NCI-H1417 (cell line): Measurements from ENCODE around the gene MMP24OS.

Experiments used
- DNase-seq, 3 experiments: peaks; one replicate each; lab custom pipeline; 2025; lab: John Stamatoyannopoulos, UW

The MMP24OS gene

DNA sequence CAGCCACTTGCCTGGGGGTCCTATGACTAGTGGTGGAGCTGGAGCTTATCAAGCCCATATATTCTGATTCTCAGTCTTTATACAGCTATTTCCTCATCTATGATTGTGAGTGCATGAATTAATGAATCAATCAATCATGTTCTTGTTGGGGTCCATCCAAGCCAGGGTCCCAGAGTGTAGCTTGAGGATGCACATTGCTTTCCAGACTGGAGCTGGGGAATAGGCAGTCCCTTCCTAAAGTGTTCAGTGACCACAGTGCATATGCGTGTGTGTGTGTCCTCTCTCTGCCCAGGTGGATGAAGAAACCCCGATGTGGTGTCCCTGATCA, 26.3 kb downstream of the MMP24OS start:
- no peak for DNase-seq

DNA sequence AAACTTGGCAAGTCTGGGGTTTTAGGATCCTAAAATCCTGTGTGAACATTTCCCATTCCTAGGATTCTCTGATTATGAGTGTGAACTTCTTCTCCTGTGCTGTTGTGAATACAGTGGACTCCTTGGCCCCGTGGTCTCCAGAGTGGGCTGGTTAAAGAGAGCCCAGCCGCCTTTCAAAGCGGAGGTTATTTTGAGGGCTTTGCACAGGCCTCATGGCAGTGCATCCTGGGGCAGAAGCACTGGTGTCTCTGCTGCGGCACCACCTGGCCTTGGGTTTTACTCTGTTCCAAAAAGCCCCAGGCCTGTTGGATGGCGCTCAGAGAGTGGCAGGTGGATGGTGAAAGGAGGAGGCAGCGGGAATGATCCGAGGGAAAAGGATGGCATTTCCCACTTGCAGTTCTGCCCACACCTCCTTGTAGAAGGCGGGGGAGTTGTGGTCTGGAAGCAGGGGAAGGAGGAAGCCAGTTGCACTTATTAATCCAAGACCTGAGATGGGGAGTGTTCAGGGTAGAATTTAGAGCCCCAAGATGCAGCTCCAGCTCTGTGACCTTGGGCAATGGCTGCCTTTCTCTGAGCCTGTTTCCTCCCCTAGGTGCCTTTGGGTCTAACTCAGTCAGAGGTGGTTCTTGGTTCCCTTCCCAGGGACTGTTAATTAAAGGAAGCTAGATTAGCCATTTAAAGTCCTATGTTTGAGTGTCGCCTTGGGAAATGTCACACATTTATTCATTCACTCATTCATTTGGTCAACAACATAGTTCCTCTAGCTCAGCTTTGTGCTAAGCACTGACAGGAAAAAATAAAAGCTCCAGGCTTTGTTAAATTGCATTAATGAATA, 29.1 kb downstream of the MMP24OS start:
- DNase-seq: no peak

DNA sequence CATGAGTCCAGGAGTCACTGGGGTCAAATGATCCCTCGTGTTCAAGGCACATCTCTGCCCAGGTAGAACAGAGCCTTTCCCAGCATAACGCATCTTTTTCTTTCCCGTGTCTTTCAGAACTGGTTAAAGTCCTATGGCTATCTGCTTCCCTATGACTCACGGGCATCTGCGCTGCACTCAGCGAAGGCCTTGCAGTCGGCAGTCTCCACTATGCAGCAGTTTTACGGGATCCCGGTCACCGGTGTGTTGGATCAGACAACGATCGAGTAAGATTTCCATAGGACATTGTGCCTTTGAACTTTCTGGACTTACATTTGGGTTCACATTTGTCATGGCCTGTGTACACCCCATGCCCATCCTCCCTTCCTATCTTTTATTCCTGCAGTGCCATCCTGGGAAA, 31.2 kb downstream of the MMP24OS start:
- no peak for DNase-seq

DNA sequence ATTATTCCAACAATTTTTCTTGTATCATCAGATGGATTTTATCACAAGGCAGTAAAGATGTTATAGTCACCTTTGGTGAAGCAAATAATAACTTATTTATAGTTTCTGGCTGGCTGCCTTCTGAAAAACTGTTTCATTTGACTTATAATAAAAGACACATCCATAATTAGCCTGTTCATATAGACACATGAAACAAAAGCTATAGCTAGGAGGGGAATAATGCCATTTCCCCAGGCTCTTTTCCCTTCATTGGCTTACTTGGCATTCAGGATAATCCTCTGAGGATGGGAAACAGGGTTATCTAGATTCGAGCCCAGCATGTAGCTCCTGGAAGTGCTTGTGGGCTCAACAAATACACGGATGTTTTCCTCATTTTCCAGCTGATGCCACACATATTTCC, 33.9 kb downstream of the MMP24OS start:
- peak in 1 of 3 experiments; percentile 53 for DNase-seq

DNA sequence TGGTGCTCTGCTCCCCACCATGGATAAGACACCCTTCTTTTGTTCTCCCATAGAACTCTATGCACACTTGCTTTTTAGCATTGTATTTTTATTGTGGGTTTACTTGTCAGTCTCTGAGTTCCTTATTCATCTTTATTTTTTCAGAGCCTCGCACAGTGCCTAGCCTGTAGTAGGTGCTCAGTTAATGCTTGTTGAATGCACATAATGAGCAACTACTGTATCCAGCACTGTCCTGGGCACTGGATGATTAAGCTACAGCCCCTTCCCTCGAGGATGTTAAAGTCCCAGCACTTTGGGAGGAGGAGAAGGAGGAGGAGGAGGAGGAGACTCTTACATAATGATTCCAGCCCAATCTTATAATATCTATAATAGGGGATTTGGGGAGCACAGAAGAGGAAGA, 34.6 kb downstream of the MMP24OS start:
- no peak for DNase-seq

DNA sequence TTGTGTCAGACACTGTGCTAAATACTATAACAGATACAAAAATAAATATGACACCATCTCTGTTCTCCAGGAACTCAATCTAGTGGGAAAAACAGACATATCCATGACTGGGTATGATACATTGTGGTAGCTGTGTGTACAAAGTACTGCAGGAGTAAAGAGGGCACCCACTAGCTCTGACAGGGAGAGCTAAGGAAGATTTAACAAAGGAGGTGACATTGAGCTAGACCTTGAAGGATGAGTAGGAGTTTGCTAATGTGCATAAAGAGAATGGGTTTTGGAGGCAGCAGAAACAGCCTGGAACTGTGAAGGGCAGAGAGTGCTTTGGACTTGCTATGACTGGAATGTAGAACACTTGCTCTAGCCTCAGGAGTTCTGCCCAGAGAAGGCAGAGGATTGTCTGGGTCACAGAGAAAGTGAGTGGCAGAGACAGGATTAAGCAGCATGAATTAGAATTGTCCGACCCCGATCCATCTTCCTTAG, 37.1 kb downstream of the MMP24OS start:
- no peak for DNase-seq

DNA sequence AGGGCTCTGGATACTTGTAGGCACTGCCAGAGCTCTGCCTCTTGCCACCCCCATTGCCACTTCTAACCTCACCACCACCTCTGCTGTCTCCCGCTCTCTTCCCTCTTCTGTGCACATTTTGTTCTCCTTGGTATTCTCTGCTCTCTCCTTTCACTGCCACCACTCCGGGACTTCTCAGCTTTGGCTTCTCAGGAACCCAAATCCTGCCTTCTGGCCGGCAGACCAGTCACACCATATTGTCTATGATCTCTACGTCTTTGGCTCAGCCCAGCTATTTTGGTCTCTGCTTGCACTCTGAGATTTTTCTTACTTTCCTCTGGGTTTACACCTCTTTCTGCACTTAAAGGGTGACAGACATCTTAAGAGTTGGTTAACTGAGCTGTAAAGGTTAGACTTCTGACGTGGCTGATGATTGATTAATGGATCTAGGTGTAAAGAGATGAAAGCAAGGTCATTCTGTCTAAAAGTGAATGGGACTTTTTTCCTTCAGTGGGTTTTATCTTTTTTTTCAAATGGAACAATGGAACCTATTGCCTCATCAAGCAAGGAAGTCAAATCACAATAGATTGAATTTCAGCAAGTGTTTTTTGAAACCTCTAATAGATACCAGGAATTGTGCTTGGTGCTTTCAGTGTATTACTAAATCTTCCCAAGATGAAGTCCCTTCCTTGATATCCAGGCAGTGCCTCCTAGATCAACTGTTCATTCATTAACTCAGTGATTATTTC, 37.7 kb downstream of the MMP24OS start:
- DNase-seq: no peak

DNA sequence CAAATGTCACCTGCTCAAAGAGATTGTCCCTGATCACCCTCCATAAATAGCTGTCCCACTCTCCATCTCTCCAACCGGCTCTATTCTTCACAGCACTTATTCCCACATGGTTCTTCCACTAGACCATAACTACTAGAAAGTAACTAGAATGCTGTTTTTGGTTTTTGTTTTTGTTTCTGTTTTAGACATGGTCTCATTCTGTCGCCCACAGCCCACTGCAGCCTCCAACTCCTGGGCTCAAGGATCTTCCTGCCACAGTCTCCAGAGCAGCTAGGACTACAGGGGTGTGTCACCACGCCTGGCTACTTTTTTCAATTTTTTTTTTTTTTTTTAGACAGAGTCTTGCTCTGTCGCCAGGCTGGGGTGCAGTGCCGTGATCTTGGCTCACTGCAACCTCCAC, 39.2 kb downstream of the MMP24OS start:
- DNase-seq: no peak

DNA sequence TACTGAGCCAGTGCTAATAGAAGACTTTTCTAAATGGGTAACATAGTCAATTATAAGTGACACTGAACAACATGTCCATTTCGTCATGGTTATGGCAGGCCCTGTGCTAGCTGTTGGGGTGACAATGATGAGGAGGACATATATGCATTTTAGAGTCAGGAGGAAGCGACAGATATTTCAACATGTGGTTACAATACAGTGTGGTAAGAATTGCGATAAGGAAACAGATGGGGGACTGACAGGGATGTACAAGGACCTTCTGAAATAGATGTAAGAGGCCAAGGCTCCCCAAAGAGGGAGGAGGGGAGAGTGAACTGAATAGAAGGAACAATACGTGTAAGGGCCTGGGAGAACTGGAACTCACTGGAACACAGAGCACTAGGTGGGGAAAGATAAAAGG, 39.8 kb downstream of the MMP24OS start:
- DNase-seq: no peak

DNA sequence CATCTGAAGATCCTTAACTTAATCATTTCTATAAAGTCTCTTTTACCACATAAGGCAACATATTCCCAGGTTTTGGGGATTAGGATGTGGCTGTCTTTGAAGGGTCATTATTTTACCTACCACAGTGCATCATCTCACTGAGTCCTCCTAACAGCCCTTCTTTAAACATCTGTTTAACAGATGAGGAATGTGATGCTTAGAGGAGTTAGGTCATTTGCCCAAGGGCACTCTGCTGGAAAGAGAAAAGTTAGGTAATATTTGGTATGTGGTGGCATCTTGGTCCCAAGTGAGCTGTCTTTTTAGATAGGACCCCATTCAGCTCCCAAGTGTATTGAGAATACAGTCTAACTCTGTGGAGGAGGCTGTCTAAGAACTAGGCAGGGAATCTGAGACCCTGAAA, 40.4 kb downstream of the MMP24OS start:
- no peak for DNase-seq

DNA sequence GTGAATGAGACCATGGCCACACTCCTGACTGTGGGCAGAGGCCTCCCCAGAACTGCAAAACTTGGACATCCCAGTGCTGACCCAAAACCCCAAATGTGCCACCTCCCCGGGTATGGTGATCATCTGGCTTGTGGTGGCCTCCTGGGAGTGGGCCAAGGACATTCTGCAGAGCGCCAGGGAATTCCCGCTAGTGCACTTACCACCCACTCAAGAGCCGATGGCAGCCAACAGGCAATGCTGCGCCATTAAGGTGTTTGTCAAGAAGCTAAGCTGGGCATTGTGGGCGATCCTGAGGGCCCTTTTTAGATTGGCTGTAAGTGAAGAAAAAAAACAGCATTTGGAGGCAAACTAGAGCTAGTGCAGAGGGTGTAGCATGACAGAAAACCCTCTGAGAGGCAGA, 42.0 kb downstream of the MMP24OS start:
- DNase-seq: peak in 1 of 3 experiments; percentile 89

DNA sequence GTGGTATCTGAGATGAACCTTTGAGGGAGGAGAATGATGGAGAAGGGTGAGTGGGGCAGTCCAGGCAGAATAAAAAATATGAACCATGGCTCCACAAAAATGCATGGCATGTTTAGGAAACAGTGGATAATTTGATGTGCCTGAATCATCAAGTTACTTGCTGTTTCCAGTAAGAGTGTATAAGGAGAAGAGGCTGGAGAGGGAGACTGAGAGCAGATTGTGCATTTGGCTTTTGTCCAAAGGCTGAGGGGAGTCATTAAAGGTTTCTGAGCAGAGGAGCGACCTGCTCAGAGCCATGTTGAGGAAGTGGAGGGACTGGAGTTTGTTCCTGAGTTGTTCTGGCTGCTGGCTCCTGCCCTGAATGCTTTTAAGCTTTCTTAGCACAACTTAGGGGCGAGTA, 45.3 kb downstream of the MMP24OS start:
- peak; percentile 17 to 74 (median 61) for DNase-seq

DNA sequence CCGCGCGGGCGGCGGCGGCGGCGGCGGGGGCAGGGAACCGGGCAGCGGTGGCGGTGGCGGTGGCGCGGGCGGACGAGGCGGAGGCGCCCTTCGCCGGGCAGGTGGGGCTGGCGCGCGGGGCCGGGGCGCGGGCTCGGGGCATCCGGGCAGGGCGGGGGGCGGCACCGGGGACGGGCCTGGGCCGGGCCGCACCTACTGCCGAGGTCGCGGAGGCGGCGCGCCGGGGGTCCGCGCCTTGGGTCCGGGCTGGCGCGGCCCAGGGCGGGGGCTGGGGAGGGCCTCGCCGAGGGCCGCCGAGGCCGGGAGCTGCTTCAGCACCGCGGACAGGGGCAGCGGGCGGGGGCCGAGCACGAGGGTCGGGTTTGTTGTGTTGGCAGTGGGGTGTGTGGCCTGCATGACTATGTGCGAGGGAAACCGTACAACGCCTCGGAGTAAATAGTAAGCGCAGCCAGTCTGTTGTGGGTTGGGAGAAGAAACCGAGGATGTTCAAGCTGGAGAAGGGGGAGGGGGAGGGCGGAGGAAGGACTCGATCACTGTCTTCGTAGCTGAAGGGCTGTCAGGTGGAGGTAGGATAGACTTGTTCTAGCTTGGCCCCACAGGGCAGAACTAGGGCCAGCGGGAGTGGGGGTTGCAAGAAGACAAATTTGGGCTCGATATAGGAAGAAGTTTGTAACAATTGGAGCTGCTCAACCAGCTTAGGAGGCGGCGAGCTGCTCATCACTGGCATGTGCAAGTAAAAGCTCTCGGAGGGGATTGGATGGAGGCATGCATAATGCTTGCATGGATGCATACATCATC, 50.8 kb downstream of the MMP24OS start:
- DNase-seq: peak; percentile 54 to 88 (median 78)
